HG02610 (cell line): ENCODE results near the gene KCNC1.

Experiments used
- ATAC-seq: cut with Tn5 transposase; IDR thresholded peaks from one replicate; pipeline ENCODE4 v1.9.1; 2021; ENCODE audit warnings: mild to moderate bottlenecking, moderate library complexity; ENCODE audit not compliant: unreplicated experiment

KCNC1 gene

DNA sequence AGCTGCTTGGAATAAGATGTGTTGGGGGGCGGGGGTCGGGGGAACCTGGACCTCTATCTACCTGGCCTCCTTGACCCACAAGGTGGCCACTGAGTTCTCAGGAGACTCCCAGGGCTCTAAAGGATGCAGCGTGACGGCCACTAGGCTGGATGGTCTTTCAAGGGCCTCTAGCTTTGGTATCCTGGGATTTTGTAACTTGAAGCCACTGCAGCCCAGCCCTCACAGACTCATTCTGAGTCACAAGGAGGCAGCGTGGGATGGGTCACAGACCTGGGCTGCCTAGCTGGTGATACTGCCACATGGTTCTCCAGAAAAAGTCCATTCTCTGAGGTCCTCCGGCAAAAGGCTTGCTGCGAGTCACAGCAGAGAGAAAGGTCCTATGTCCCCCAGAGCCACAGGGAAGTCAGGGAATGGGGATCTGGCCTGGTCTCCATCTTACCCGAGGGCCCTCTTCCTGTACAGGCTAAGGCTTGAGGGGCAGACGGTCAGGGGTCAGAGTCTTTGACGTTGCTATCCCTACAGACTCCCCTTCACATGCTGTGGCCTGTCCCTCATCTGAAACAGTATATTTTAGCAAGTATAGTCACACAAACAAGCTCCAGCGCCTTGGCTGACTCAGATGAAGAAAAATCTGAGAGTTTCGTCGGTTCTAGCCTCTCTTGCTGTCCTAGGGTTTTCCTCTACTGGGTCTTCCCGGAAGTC, 52.4 kb downstream of the KCNC1 start:
- ATAC-seq: no peak

GRCh38 chr11:17788084-17788483, 53.5 kb downstream of the KCNC1 start:
- no peak for ATAC-seq

DNA sequence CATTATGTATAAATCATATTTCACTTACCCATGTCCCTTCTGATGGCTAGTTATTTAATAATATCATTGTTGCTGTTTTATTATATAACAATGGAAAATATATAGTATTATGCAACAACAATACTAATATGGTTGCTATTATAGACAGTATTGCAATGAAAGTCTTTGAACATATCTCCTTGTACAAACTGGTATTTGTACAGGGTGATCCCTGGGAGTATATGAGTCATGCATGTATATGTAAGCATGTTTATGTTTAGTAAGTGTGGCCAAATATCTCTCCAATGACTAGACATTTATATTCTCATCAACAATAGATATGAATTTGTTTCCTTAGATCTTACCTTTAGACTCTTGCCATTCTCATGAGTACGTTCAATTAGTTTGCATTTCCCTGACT, 55.9 kb downstream of the KCNC1 start:
- ATAC-seq: no peak

- ATAC-seq: no peak
These were observed 56.6 kb downstream of the KCNC1 start for GRCh38 chr11:17791144-17791543.

DNA sequence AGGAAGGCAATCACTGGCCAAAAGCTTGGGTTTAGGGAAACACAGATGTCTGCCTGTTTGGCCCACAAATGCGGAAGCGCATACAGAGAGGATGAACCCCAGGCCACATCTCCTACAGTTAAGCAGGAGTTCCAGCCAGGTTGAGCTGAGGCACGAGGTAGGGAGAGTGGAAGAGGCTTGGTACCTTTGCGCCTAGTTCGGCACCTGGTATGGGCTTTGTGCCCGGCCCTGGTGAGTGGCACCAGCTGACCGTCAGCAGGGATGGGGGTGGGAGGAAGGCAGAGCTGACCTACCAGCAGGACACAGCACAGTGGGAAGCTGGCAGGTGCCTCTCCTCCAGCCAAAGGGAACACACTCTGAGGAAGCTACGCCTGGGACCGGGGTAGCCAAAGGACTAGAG, 57.6 kb downstream of the KCNC1 start:
- ATAC-seq: no peak

DNA sequence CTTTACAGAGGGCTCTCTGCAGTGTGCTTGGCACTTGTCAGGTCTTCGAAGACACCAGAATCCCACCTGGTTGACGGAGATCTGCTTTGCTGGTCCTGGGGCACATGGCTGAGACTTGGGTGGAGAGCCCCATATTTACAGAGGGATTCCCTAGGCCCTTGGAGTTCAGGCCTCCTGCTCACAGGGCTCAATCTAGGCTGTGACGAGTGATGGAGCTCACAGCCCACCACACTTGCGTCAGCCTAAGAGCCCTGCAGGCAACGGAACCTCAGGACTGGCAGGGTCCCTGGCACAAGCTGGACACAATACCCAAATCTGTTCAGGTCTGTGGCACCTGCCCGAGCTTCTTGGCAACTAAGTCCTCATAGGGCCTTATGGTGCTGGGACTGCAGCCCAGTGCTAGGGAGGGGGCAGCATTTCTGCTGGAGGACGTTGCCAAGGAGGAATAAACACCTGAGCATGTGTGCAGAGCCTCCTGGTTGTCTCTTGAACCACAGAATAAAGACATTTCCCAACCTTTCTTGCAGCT, 59.1 kb downstream of the KCNC1 start:
- no peak for ATAC-seq

GRCh38 chr11:17794981-17795380, 60.4 kb downstream of the KCNC1 start:
- ATAC-seq: no peak

DNA sequence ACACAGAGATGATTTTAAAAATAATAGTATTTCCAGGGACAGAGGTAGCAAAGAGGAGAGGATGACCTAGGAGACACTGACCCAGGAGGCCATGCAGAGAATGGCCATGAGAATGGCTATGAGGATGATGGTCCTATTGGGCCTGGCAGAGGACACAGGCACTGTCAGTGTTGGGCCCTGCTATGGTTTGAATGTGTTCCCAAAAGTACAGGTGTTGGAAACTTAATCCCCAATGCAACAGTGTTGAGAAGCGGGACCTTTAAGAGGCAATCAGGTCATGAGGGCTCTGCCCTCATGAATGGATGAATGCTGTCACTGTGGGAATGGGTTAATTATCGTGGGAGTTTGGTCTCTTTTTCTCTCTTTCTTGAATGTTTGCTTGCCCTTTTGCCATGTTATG, 61.6 kb downstream of the KCNC1 start:
- ATAC-seq: no peak

GRCh38 chr11:17798253-17798652, 63.7 kb downstream of the KCNC1 start:
- ATAC-seq: no peak

DNA sequence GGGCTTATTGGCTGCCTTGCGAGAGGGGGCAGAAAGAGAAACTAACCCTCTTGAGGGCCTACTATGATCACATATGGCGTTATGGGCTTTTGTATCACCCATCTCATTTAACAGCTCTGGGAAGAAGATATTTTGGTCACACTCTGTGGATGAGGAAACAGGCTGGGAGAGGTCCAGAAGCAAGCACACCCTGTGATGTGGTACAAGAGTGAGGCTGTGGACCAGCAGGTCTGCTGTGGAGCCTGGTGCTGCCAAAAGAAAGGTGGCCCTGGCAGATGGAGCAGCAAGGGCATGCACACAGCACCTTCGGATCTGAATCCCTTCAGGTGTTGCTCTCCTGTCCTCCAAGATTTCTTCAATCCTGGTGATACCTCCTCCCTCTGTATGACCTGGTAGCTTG, 64.1 kb downstream of the KCNC1 start:
- ATAC-seq: no peak

GRCh38 chr11:17799147-17799546, 64.6 kb downstream of the KCNC1 start:
- no peak for ATAC-seq

- ATAC-seq: no peak
These were observed 66.6 kb downstream of the KCNC1 start for GRCh38 chr11:17801166-17801565.

DNA sequence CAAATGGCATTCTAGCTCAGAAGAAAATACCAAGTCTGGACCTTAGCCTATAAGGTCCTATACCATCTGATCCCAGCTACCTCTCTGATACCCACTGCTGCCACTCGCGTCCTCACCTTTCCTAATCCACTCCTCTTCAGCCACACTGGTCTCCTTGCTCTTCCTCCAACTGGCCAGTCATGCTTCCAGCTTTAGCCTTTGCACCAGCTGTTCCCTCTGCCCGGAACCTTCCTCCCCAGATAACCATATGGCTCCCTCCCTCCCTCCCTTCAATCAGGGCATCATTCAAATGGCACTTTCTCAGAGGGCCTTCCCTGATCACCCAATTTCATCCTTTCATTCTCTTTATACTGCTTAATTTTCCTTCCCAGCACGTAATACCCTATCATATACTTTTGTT, 67.9 kb downstream of the KCNC1 start:
- ATAC-seq: no peak

- no peak for ATAC-seq
These were observed 69.3 kb downstream of the KCNC1 start for GRCh38 chr11:17803754-17804334.

- no peak for ATAC-seq
These were observed 70.5 kb downstream of the KCNC1 start for GRCh38 chr11:17805043-17805442.

DNA sequence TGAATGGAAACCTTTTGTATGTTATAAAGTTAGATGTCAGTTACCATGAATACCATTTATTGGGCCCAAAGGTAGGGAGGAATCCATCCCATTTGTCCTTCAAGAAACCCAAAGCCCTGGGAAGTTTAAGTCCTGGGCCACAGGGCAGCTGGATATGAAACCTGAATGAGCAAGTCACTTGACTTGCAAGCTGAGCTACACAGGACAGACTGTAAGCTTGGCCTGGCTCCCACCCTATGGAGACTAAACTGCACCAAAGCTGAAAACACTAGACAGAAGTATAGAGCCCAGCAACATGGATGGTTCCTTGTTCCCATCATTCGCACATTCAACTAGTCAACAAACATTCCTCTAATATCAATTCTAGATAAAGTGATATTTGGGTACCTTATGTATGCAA, 71.3 kb downstream of the KCNC1 start:
- ATAC-seq: no peak

DNA sequence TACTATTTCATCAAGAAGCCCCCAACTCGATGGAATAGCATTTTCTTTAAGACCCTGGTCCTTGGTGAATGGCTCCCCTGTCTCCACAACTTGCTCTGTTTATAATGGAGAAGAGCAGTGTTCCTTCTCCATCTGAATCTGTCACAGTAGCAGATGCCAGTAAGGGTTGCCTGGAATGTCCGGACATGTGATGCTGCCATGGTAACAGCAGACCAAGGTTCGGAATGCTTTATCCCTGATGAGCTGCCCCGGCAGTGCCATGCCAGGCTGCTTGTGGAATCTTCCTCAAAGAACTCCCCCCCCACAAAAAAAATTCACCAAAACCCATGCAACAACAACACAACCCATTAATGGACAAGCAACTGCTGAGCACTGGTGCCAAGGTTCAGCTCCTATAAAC, 72.5 kb downstream of the KCNC1 start:
- ATAC-seq: no peak

- ATAC-seq: no peak
These were observed 75.5 kb downstream of the KCNC1 start for GRCh38 chr11:17810041-17810440.

GRCh38 chr11:17810746-17811145, 76.2 kb downstream of the KCNC1 start:
- ATAC-seq: no peak

DNA sequence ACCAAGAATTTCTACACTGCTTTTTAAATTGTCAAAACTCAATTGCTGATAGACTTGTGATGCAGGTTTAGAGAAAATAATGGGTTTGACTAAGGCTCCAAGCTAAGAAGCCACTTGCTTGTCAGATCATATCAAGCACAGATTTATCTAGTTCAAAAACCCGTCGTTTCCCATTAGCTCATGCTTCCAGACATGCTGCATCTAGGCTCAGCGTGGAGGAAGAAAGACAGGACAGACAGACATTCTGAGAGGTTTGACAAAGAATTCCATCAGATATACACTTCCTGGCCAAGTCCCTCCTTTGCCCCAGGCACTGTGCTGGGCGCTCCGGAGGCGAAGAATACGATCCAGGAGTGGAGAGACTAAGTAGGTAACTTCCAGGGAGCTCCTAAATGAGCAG, 76.8 kb downstream of the KCNC1 start:
- no peak for ATAC-seq

DNA sequence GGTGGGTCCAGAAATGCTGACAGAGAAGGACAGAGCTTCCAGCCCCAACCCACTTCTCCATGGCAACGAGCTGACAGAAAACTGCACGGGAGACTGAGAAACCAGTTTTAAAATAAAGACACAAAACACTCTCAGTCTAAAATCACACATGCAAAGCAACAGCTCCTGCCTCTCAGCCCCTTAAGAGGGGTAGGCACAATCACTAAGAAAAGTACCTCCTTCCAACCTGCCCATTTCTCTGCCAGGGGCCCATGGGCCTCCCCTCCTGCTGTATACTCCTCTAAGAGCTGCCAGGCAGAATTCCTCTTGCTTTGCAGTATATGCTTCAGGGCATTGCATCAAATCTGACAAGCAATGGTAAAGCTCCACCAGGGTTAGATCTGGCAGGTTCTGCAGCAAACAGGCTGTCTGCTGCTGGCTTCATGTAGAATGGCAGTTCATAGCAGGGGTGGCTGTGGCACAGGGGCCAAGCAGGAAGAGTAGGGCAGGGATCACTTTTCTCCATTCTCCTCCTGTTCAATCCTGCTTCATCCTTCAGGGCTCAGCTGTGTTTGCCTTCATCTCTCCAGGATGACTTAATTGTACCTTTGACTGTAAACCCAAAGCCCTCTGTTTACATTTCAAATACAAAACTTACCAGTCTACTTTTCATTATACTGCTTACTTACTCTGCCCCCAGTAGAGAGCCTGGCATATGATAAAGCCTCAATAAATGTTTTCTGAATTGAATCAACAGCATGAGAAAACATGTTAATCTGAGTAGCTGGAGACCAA, 77.7 kb downstream of the KCNC1 start:
- no peak for ATAC-seq

GRCh38 chr11:17812865-17813187, 78.2 kb downstream of the KCNC1 start:
- no peak for ATAC-seq
